Chondrocyte (in vitro differentiated cells): ENCODE results near the gene NAV2. TPM values are rescaled to one million over a fixed set of nuclear protein-coding genes. Genes with fewer than 3 reads are reported as not detected.
A peak's percentile ranks its signal among the peaks of the same experiment; 100 is the strongest.

Experiments used
- DNase-seq: peaks from one replicate; pipeline ENCODE4 v3.0.0; 2021; ENCODE audit warnings: mixed read lengths, low spot score
- H3K27ac Mint-ChIP-seq: one replicate; pipeline ENCODE4 v1.8.0; 2021; ENCODE audit warnings: mild to moderate bottlenecking, moderate library complexity, mixed read lengths; ENCODE audit not compliant: unreplicated experiment
- H3K27me3 Mint-ChIP-seq: 2 replicates; pipeline ENCODE4 v1.8.0; 2021; ENCODE audit warnings: low read depth, mixed read lengths
- H3K36me3 Mint-ChIP-seq: 2 replicates; pipeline ENCODE4 v1.8.0; 2021; ENCODE audit warnings: low read depth, mixed read lengths
- H3K4me1 Mint-ChIP-seq: 2 replicates; pipeline ENCODE4 v1.8.0; 2021; ENCODE audit warnings: low read depth, mild to moderate bottlenecking, mixed read lengths
- H3K4me3 Mint-ChIP-seq: one replicate; pipeline ENCODE4 v1.8.0; 2021; ENCODE audit warnings: mild to moderate bottlenecking, moderate library complexity, mixed read lengths; ENCODE audit not compliant: unreplicated experiment
- H3K9me3 Mint-ChIP-seq: 2 replicates; pipeline ENCODE4 v1.8.0; 2021; ENCODE audit warnings: low read depth, mixed read lengths
- total RNA-seq: library from RNA; stranded (reverse); gene quantifications from 3 replicates; pipeline ENCODE4 v1.2.1, GENCODE V29; 2021
- TF ChIP-seq, protein P1 (sequence below): fragments of 200-600 bp; sonication (generic); IDR thresholded peaks from 2 replicates; pipeline ENCODE4 v1.5.0; 2021; ENCODE audit warnings: antibody characterized with exemption, mild to moderate bottlenecking, moderate library complexity

Gene NAV2
- total RNA-seq, 1 donor from 2014 or later, result 87.0 TPM

DNA sequence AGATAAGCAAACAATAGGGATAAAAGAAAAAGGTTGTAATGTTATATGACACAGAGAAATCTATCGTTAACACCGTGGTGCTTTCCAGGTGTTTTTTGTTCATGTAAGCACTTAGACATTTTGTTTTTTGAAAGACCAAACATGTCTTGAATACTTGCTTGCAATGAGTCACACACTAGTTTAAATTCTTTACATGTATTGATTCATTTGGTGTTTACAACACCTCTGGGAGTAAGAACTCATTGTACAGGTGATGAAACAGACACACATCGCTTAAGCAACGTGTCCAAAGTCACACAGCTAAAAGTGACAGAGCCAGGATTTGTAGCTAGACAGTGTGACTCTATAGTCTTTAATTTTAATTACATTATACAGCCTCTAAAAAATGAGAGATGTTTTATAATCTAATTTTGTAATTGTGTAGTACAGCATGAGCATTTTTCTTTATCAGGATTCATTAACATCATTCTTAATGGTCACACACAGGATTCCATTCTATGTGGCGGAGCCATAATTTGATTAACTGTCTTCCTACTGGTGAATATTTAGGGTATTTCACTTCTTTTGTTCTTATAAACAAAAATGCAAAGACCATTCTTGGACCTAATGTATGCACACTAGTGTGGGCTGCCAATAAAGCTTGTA is 298.8 kb downstream of the NAV2 start:
- Mint-ChIP-seq H3K36me3 (no peaks in the 10 kb centered on the region), H3K9me3 (no peaks in the 10 kb centered on the region), H3K4me3 (no peak overlapping the region), H3K4me1 (peaks cover 26% of the 10 kb centered on the region), H3K27ac (no peak overlapping the region), H3K27me3 (no peaks in the 10 kb centered on the region)
- TF ChIP-seq, protein P1, sequence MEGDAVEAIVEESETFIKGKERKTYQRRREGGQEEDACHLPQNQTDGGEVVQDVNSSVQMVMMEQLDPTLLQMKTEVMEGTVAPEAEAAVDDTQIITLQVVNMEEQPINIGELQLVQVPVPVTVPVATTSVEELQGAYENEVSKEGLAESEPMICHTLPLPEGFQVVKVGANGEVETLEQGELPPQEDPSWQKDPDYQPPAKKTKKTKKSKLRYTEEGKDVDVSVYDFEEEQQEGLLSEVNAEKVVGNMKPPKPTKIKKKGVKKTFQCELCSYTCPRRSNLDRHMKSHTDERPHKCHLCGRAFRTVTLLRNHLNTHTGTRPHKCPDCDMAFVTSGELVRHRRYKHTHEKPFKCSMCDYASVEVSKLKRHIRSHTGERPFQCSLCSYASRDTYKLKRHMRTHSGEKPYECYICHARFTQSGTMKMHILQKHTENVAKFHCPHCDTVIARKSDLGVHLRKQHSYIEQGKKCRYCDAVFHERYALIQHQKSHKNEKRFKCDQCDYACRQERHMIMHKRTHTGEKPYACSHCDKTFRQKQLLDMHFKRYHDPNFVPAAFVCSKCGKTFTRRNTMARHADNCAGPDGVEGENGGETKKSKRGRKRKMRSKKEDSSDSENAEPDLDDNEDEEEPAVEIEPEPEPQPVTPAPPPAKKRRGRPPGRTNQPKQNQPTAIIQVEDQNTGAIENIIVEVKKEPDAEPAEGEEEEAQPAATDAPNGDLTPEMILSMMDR, result no peak
- DNase-seq, result no peak

DNA sequence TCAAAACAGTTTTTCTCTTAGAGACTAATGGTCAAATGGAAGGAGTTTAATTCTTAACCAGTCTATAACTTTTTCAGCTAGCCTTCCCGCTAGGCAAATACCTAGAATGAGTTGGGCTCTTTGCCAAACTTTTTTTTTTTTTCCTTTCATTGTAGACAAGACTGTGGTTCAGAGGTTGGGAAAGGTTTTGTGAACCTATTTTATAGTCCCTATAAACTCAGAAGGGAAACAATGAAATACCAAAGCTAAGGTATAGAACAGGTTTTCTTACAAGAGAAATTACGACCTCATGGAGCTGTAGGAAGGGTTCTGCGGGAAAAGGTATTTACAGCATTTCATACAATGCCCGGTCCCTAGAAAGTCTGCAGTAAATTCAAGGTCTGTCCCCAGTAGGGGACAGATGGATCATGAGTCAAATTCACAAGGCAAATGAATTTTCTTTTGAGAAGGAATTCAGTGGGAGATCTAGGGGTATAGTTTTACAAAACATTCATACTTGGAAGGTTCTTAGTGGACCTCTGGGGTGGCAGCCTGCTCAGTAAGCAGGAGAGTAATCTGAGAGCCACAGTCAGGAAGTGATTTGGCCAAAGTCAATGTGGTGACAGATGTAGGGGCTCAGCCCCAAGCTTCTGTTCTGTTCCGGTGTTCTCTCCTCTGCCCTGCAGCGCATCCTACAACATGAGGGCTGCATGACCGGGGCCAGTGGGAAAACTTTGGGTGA is 300.9 kb downstream of the NAV2 start:
- TF ChIP-seq, protein P1, result peak; percentile 24
- DNase-seq, result no peak
- no peak overlapping the region for H3K4me3 Mint-ChIP-seq

DNA sequence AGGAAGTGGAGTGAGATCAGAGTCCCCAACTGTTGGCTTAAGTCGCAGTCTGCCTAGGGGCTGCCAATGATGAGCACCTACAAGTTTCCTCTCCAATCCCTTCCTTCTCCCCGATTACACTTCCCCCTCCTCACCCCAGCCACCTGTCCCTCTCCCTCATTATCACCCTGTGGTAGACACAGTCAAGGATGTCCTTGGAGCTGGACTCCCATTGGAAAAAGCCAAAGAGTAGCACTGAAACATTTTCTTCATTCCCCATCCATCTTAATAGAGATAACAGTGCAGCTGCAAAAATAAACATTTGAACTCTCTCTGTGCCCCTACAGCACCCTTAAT is 301.4 kb downstream of the NAV2 start:
- Mint-ChIP-seq H3K4me3 (no peak overlapping the region), H3K9me3 (no peaks in the 10 kb centered on the region), H3K27ac (no peak overlapping the region), H3K27me3 (no peaks in the 10 kb centered on the region), H3K4me1 (peaks cover 30% of the 10 kb centered on the region), H3K36me3 (peaks cover 3% of the 10 kb centered on the region)
- TF ChIP-seq, protein P1, result no peak
- no peak for DNase-seq

More for the DNA sequence above, 300.9 kb downstream of the NAV2 start:
- H3K27ac Mint-ChIP-seq, result peak overlapping the region; percentile 66
- H3K9me3 Mint-ChIP-seq, result no peaks in the 10 kb centered on the region
- H3K36me3 Mint-ChIP-seq, result peaks cover 3% of the 10 kb centered on the region
- peaks cover 30% of the 10 kb centered on the region for H3K4me1 Mint-ChIP-seq
- no peaks in the 10 kb centered on the region for H3K27me3 Mint-ChIP-seq

DNA sequence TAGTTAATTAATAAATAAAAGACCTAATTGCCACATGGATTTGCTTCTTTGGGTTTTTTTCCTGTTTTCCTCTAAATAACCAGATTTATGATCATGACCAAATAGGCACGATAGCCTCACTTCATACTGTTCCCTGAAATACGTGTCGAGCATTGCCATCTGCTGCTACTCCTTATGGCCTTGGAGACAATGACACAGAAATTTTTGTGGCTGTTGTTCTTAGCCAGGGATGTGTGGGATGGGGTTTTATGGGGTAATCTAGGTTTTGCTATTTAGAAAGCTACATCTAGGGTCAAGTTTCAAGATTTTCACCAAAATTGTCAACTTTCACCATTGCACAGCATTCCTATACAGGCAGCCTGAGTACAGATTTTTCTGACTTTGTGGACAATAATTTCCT is 302.5 kb downstream of the NAV2 start:
- TF ChIP-seq, protein P1, result no peak
- Mint-ChIP-seq H3K36me3 (peaks cover 3% of the 10 kb centered on the region), H3K4me3 (no peak overlapping the region), H3K27me3 (no peaks in the 10 kb centered on the region), H3K4me1 (peaks cover 30% of the 10 kb centered on the region), H3K9me3 (no peaks in the 10 kb centered on the region), H3K27ac (no peak overlapping the region)
- DNase-seq, result no peak

DNA sequence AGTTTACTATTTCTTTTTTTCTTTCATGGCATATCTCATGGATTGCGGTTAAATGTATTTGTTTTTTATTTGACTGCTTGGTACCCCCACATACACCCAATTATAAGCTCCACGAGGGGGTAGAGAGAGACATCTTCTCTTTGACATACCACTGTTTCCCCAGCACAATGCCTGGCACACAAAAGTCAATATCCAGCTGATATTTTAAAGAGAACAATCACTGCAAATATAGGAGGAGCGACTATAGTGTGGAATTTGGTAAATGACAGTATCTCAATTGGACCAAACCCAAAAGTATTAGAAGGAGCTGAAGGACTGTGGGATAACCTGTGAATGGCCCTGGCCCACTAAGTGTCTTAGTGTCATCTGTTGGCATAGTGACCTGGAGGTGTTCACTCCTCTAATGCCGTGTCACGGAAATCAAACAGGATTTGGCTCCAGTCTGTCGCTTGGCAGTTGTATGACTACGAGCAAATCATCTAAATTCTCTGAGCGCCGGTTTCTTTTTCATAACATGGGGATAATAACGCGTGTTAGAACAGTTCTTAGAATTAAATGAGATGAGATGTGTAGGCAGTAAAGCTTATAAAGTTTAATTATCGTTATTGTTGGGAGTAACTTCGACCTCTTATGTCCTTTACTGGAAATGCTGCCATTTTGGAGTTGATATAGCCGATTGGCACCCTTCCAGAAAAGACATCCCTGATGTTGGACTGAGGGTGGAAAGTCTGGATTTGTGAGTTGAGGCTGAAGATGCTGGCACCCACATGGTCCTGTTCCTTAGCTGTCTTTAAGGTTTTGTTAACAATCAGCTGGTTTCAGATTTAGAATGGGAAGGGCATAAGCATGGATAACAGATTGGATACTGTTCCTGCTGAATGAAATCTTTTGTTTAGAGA is 303.1 kb downstream of the NAV2 start:
- H3K36me3 Mint-ChIP-seq, result peaks cover 3% of the 10 kb centered on the region
- no peaks in the 10 kb centered on the region for H3K27me3 Mint-ChIP-seq
- H3K27ac Mint-ChIP-seq, result no peak overlapping the region
- TF ChIP-seq, protein P1, result no peak
- no peak for DNase-seq
- peaks cover 30% of the 10 kb centered on the region for H3K4me1 Mint-ChIP-seq
- H3K4me3 Mint-ChIP-seq, result no peak overlapping the region
- H3K9me3 Mint-ChIP-seq, result no peaks in the 10 kb centered on the region
